Endothelial cell of umbilical vein (primary cell): ENCODE measurements around the gene SPACA4. TPM values are rescaled to one million over a fixed set of nuclear protein-coding genes. Genes with fewer than 3 reads are reported as not detected.

Source experiments
- BruUV-seq: library from RNA; stranded (reverse); fragments of 400-500 nt; replicated peaks from 2 replicates; lab custom pipeline; 2021; lab: Mats Ljungman, UMichigan
- CTCF ChIA-PET: fragments of 300-600, 350-600 bp; sonication (Branson Sonifier 250); formaldehyde crosslinking; loops from one replicate; lab custom pipeline; 2021; ENCODE audit warnings: antibody characterized with exemption, inconsistent platforms; lab: Charles Lee
- POLR2A ChIA-PET: fragments of 300-600, 350-600 bp; sonication (Branson Sonifier 250); formaldehyde crosslinking; loops from one replicate; lab custom pipeline; 2021; ENCODE audit warnings: antibody characterized with exemption, inconsistent platforms; lab: Charles Lee
- DNase-seq: peaks from one replicate; pipeline ENCODE4 v3.0.0-alpha.2; 2011; ENCODE audit warnings: low read depth, low spot score
- FAIRE-seq: peaks from 2 replicates; lab custom pipeline; 2011; peaks lifted over from hg19 to GRCh38; lab: Jason Lieb, UNC
- H2AFZ ChIP-seq: 2 replicates; pipeline ENCODE4 v1.6.0; 2012; ENCODE audit warnings: low read depth, low read length, control low read depth, inconsistent platforms
- H3K27ac ChIP-seq: 2 replicates; pipeline ENCODE4 v1.5.1; 2011; ENCODE audit warnings: low read depth, mild to moderate bottlenecking, control low read depth, low read length, moderate library complexity; ENCODE audit not compliant: insufficient read depth
- H3K27me3 ChIP-seq, 2 experiments: 2 replicates each; pipeline versions ENCODE4 v1.6.0 to v1.6.1; 2011; ENCODE audit warnings: low read length in 2 of 2, mixed read lengths in 1 of 2; ENCODE audit not compliant: control insufficient read depth in 2 of 2, insufficient read depth in 2 of 2
- H3K36me3 ChIP-seq, 2 experiments: 2 replicates in 1 of 2; 3 replicates in 1 of 2; pipeline ENCODE4 v1.5.1; 2011; ENCODE audit warnings: low read length in 2 of 2, mild to moderate bottlenecking in 1 of 2, moderate library complexity in 1 of 2; ENCODE audit not compliant: control insufficient read depth in 2 of 2, insufficient read depth in 2 of 2; ENCODE audit errors: extremely low read depth in 1 of 2
- H3K4me1 ChIP-seq: 3 replicates; pipeline ENCODE4 v1.5.1; 2011; ENCODE audit warnings: mild to moderate bottlenecking, low read length; ENCODE audit not compliant: control insufficient read depth, insufficient read depth; ENCODE audit errors: extremely low read depth
- H3K4me2 ChIP-seq: 2 replicates; pipeline ENCODE4 v1.6.1; 2011; ENCODE audit warnings: low read length, control low read depth, mixed read lengths; ENCODE audit not compliant: insufficient read depth
- H3K4me3 ChIP-seq, 3 experiments: fragments of 200-600 bp in 1 of 3; sonication (generic), shearing (Covaris generic) in 1 of 3; replicated peaks in 1 of 3; 2 replicates each; pipeline ENCODE4 v1.5.1; 2011 to 2016; ENCODE audit warnings: control low read depth in 3 of 3, low read length in 3 of 3, mild to moderate bottlenecking in 2 of 3, inconsistent platforms in 1 of 3, low read depth in 1 of 3, moderate library complexity in 1 of 3; ENCODE audit not compliant: insufficient read depth in 1 of 3
- H3K79me2 ChIP-seq: 2 replicates; pipeline ENCODE4 v1.6.0; 2012; ENCODE audit warnings: low read length, inconsistent platforms; ENCODE audit not compliant: control insufficient read depth, insufficient read depth
- H3K9ac ChIP-seq: replicated peaks from 2 replicates; pipeline ENCODE3; 2011; ENCODE audit warnings: low read length, control low read depth; ENCODE audit not compliant: insufficient read depth; ENCODE audit errors: extremely low read depth
- H3K9me1 ChIP-seq: replicated peaks from 3 replicates; pipeline ENCODE4 v1.6.0; 2011; ENCODE audit warnings: mild to moderate bottlenecking, low read length; ENCODE audit not compliant: control insufficient read depth, insufficient read depth; ENCODE audit errors: extremely low read depth
- H3K9me3 ChIP-seq: replicated peaks from 2 replicates; pipeline ENCODE4 v1.5.1; 2012; ENCODE audit warnings: low read length, inconsistent platforms; ENCODE audit not compliant: control insufficient read depth, insufficient read depth
- H4K20me1 ChIP-seq: replicated peaks from 2 replicates; pipeline ENCODE3; 2011; ENCODE audit warnings: mild to moderate bottlenecking, low read length; ENCODE audit not compliant: control insufficient read depth, insufficient read depth; ENCODE audit errors: extremely low read depth
- CTCF ChIP-seq, 2 donors: IDR thresholded peaks; 1 replicate in 1 of 2; 2 replicates in 1 of 2; pipeline ENCODE4 v1.5.1; 2011; ENCODE audit warnings: low read length in 2 of 2, mild to moderate bottlenecking in 2 of 2, moderate library complexity in 2 of 2, control low read depth in 1 of 2, inconsistent platforms in 1 of 2, low read depth in 1 of 2; ENCODE audit not compliant: insufficient read depth in 1 of 2; ENCODE audit errors: extremely low read depth in 1 of 2
- EZH2 ChIP-seq: IDR thresholded peaks from 2 replicates; pipeline ENCODE4 v1.6.1; 2012; ENCODE audit warnings: borderline replicate concordance, low read depth, mild to moderate bottlenecking, moderate library complexity, low read length, inconsistent platforms; ENCODE audit not compliant: severe bottlenecking
- FOS ChIP-seq: IDR thresholded peaks from 2 replicates; pipeline ENCODE4 v1.6.1; 2011; ENCODE audit warnings: mild to moderate bottlenecking, low read length, moderate library complexity, borderline replicate concordance; ENCODE audit not compliant: insufficient read depth
- GATA2 ChIP-seq: IDR thresholded peaks from 2 replicates; pipeline ENCODE4 v1.7.0; 2011; ENCODE audit warnings: low read depth, mild to moderate bottlenecking, moderate library complexity, mixed read lengths, low read length; ENCODE audit not compliant: insufficient read length, insufficient read depth
- JUN ChIP-seq: IDR thresholded peaks from 2 replicates; pipeline ENCODE4 v1.6.1; 2011; ENCODE audit warnings: borderline replicate concordance, low read depth; ENCODE audit not compliant: insufficient read length, insufficient read depth
- MAX ChIP-seq: IDR thresholded peaks from 2 replicates; pipeline ENCODE4 v1.6.1; 2011; ENCODE audit not compliant: insufficient read depth, insufficient read length
- MYC ChIP-seq: IDR thresholded peaks from one replicate; pipeline ENCODE4 v1.6.1; 2011; ENCODE audit warnings: mild to moderate bottlenecking, low read depth, low read length
- POLR2A ChIP-seq: IDR thresholded peaks from 2 replicates; pipeline ENCODE4 v1.6.1; 2012; ENCODE audit warnings: low read depth, mild to moderate bottlenecking, control low read depth, low read length
- POLR2AphosphoS5 ChIP-seq: IDR thresholded peaks from 2 replicates; pipeline ENCODE4 v1.6.1; 2012; ENCODE audit warnings: low read depth, mild to moderate bottlenecking, control low read depth, low read length, moderate library complexity; ENCODE audit not compliant: insufficient read depth
- dilution Hi-C: fragments of 300-500 bp; cut with MboI; formaldehyde crosslinking; loops from one replicate; pipeline ENCODE4 v1.15.0; 2019; ENCODE audit warnings: low sequenced_read_pairs; ENCODE audit not compliant: extremely low pct_ligation_motif_present
- intact Hi-C: fragments of 100-400 bp; cut with micrococcal nuclease; formaldehyde crosslinking; loops from one replicate; pipeline ENCODE4 v1.10.0; 2022
- polyA plus RNA-seq, 4 experiments: library from polyadenylated mRNA; depleted of rRNA in 3 of 4; stranded (reverse) in 3 of 4; unstranded in 1 of 4; fragments of >200 nt; gene quantifications; 2 replicates each; pipeline versions ENCODE4 v1.2.1 to v1.2.3, GENCODE V29; 2011 to 2012; ENCODE audit warnings: missing spikeins in 1 of 4
- total RNA-seq: library from RNA; stranded (reverse); gene quantifications from 2 replicates; pipeline ENCODE4 v1.2.3, GENCODE V29; 2021

SPACA4 gene
- total and polyA plus RNA-seq, 2 donors (not counting 3 experiments of a cell fraction or from before 2014, with no cell fraction given): not detected

GRCh38 chr19:48625891-48626327, 19.4 kb downstream of the SPACA4 start:
- intact Hi-C loops (no loop called here), dilution Hi-C loops (no loop called here)
- no peaks in the 10 kb centered on the region for H3K79me2 ChIP-seq
- H2AFZ ChIP-seq: no peak overlapping the region
- DNase-seq: no peak
- FAIRE-seq: no peak
- no peak for TF ChIP-seq POLR2A
- TF ChIP-seq EZH2: no peak
- no peak for TF ChIP-seq MAX
- no peak for TF ChIP-seq FOS
- no peaks in the 10 kb centered on the region for H4K20me1 ChIP-seq
- no TSS peak for BruUV-seq
- no peaks in the 10 kb centered on the region for H3K9me1 ChIP-seq
- no peaks in the 10 kb centered on the region for H3K9me3 ChIP-seq
- no peak overlapping the region for H3K27ac ChIP-seq
- H3K27me3 ChIP-seq: no peaks in the 10 kb centered on the region
- ChIA-PET CTCF (interaction anchor here (0.7 kb wide), 1 partner anchor 37 kb away, joined by 3 read pairs; no protein-coding TSS in a partner anchor), POLR2A (no interaction called here)
- H3K4me2 ChIP-seq: no peak overlapping the region
- H3K4me1 ChIP-seq: peaks cover 16% of the 10 kb centered on the region
- H3K36me3 ChIP-seq: peaks cover 0 to 2% of the 10 kb centered on the region in 2 experiments
- no peak overlapping the region for H3K9ac ChIP-seq
- H3K4me3 ChIP-seq: no peak overlapping the region

GRCh38 chr19:48627201-48627864, 20.8 kb downstream of the SPACA4 start:
- H3K4me3 ChIP-seq: no peak overlapping the region
- H3K9me3 ChIP-seq: no peaks in the 10 kb centered on the region
- FAIRE-seq: no peak
- H3K27ac ChIP-seq: no peak overlapping the region
- H3K79me2 ChIP-seq: no peaks in the 10 kb centered on the region
- POLR2A ChIA-PET: no interaction called here
- H3K9me1 ChIP-seq: no peaks in the 10 kb centered on the region
- H3K36me3 ChIP-seq: peaks cover 0 to 2% of the 10 kb centered on the region in 2 experiments
- H3K4me2 ChIP-seq: no peak overlapping the region
- dilution Hi-C loops (no loop called here), intact Hi-C loops (no loop called here)
- no peaks in the 10 kb centered on the region for H4K20me1 ChIP-seq
- BruUV-seq: no TSS peak
- H3K9ac ChIP-seq: no peak overlapping the region
- H3K4me1 ChIP-seq: peaks cover 18% of the 10 kb centered on the region
- TF ChIP-seq MAX: no peak
- TF ChIP-seq FOS: no peak
- no peak for TF ChIP-seq POLR2A
- TF ChIP-seq POLR2AphosphoS5: no peak
- TF ChIP-seq EZH2: no peak
- TF ChIP-seq GATA2: no peak
- no peak for TF ChIP-seq MYC
- no peak for TF ChIP-seq JUN
- no peak for TF ChIP-seq CTCF (IDR thresholded peaks at IDR 0.05; ENCODE audit: extremely low read depth in 1 of 2, insufficient read depth in 1 of 2, low read depth in 1 of 2, low read length in 2 of 2)
- H3K27me3 ChIP-seq: no peaks in the 10 kb centered on the region
- no peak for DNase-seq
- no peak overlapping the region for H2AFZ ChIP-seq
- CTCF ChIA-PET: no interaction called here
